ENCODE data around the gene FXYD7.

The FXYD7 gene

DNA sequence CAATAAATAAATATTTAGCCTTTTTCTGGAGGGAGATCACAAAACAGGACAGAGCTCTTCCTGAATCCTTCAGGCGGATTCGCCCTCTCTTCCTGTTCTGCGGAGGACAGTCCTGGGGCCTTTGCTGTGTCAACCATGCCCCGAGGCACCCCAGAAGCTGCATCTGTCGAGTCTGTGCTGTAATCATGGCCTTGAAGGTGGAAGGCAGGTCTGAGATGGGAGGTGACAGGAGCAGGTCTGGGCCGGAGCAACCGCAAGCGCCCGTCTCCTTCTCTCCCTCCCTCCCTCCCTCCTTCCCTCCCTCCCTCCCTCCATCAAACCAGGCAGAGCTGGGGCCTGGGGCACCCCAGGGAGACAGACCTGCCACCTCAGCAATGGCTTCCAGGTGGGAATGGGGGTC, 32.1 kb upstream of the FXYD7 start:
- no peak overlapping the region for H3K4me3 ChIP-seq (ENCODE audit: low read length)
- DNase-seq (ENCODE audit: low read depth), result no peak
- TF ChIP-seq CTCF (conservative IDR thresholded peaks at IDR 0.05; ENCODE audit: low read length), result no peak

- TF ChIP-seq CTCF (conservative IDR thresholded peaks at IDR 0.05; ENCODE audit: low read length), result no peak
- DNase-seq (ENCODE audit: low read depth), result no peak
- H3K4me3 ChIP-seq (ENCODE audit: low read length), result no peak overlapping the region
These were observed 29.9 kb upstream of the FXYD7 start for GRCh38 chr19:35112995-35113688.

- no peak overlapping the region for H3K4me3 ChIP-seq (ENCODE audit: low read length)
- peak; percentile 97 for TF ChIP-seq CTCF (conservative IDR thresholded peaks at IDR 0.05; ENCODE audit: low read length)
- peak; percentile 31 for DNase-seq (ENCODE audit: low read depth)
These were observed 28.5 kb upstream of the FXYD7 start for GRCh38 chr19:35114353-35115176.

GRCh38 chr19:35115177-35115951, 27.7 kb upstream of the FXYD7 start, which contains the start of gene FXYD3:
Gene FXYD3 (plus strand): TSS chr19:35115823. CDS start chr19:35119377, 3,554 bp downstream.
- TF ChIP-seq CTCF (conservative IDR thresholded peaks at IDR 0.05; ENCODE audit: low read length), result no peak
- H3K4me3 ChIP-seq (ENCODE audit: low read length), result no peak within 1 kb of the TSS
- no peak for DNase-seq (ENCODE audit: low read depth)

DNA sequence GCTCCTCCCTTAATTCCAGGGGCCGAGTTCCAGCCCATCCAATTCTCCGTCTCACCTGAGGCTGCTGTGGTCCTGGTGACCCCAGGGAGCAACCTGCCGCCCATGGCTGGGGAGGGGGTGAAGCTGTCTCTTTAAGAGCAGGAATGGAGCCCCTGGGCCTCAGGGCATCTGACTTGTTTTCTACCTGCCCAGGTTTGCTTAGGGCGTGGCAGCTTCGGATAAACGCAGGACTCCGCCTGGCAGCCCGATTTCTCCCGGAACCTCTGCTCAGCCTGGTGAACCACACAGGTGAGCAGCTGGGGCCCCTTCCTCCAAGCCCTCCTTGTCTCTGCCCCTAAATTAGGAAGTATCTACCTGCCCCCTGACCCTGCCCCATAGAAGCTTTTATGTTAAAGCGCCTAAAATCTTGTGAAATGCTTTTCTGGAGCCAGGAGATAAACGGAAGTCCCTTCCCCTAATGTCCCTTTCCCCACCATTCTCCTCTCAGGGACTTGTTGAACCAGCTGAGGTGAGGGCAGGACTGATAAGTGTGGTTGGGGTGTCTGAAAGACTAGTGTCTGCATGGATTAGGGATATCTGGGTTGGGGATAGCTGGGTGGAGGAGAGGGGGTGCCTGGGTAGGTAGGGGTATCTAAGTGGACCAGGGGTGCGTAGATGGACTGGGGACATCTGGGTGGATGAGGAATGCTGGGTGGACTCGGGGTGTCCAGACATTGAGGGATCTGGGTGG, 26.8 kb upstream of the FXYD7 start:
- no peak for DNase-seq (ENCODE audit: low read depth)
- no peak overlapping the region for H3K4me3 ChIP-seq (ENCODE audit: low read length)
- no peak for TF ChIP-seq CTCF (conservative IDR thresholded peaks at IDR 0.05; ENCODE audit: low read length)

GRCh38 chr19:35117116-35117515, 25.9 kb upstream of the FXYD7 start:
- DNase-seq (ENCODE audit: low read depth), result no peak
- no peak overlapping the region for H3K4me3 ChIP-seq (ENCODE audit: low read length)
- no peak for TF ChIP-seq CTCF (conservative IDR thresholded peaks at IDR 0.05; ENCODE audit: low read length)
